Kidney (tissue), 14 donors: ENCODE results near the gene NDC1. TPM values are rescaled to one million over a fixed set of nuclear protein-coding genes. Genes with fewer than 3 reads are reported as not detected.
A peak's percentile ranks its signal among the peaks of the same experiment; 100 is the strongest.
"Not testable (repeated sequence)": the region's sequence is repeated elsewhere in the genome, so short reads cannot be mapped to it uniquely, and the experiment has no call there.

Experiments used
- DNase-seq, 5 donors: peaks; one replicate each; pipeline ENCODE4 v3.0.0-alpha.2; 2013 to 2020
- FAIRE-seq: peaks from 2 replicates; lab custom pipeline; 2012; peaks lifted over from hg19 to GRCh38; lab: Jason Lieb, UNC
- H3K27ac ChIP-seq, 2 donors: one replicate each; pipeline ENCODE4 v1.7.0; 2013; ENCODE audit warnings: low read depth in 2 of 2, low read length in 2 of 2, inconsistent platforms in 1 of 2
- H3K27me3 ChIP-seq: one replicate; pipeline ENCODE4 v1.7.1; 2013; ENCODE audit warnings: low read length, inconsistent platforms; ENCODE audit not compliant: control insufficient read depth, insufficient read depth
- H3K36me3 ChIP-seq, 3 donors: one replicate each; pipeline versions ENCODE4 v1.7.0 to v1.7.1; 2013; ENCODE audit warnings: low read length in 3 of 3, control low read depth in 1 of 3, inconsistent platforms in 1 of 3; ENCODE audit not compliant: insufficient read depth in 3 of 3, control insufficient read depth in 2 of 3
- H3K4me1 ChIP-seq, 3 donors: one replicate each; pipeline versions ENCODE4 v1.7.0 to v1.7.1; 2013; ENCODE audit warnings: low read length in 3 of 3, inconsistent platforms in 1 of 3, low read depth in 1 of 3; ENCODE audit not compliant: control insufficient read depth in 2 of 3, insufficient read depth in 2 of 3
- H3K4me3 ChIP-seq, 3 donors: one replicate each; pipeline versions ENCODE4 v1.7.0 to v1.8.1; 2013; ENCODE audit warnings: low read length in 3 of 3, control low read depth in 1 of 3, inconsistent platforms in 1 of 3
- H3K9ac ChIP-seq, 3 donors: one replicate each; pipeline versions ENCODE4 v1.7.0 to v1.7.1; 2013; ENCODE audit warnings: low read length in 3 of 3, control low read depth in 1 of 3, inconsistent platforms in 1 of 3
- H3K9me3 ChIP-seq, 3 donors: one replicate each; pipeline versions ENCODE4 v1.7.0 to v1.7.1; 2013; ENCODE audit warnings: low read length in 3 of 3, control low read depth in 1 of 3, inconsistent platforms in 1 of 3; ENCODE audit not compliant: control insufficient read depth in 2 of 3, insufficient read depth in 1 of 3
- CTCF ChIP-seq: IDR thresholded peaks from 3 replicates; pipeline ENCODE4 v1.5.1; 2012; ENCODE audit warnings: mild to moderate bottlenecking, moderate library complexity, borderline replicate concordance; ENCODE audit not compliant: insufficient read depth; ENCODE audit errors: extremely low read depth
- intact Hi-C: fragments of 100-400 bp; cut with DNase I; formaldehyde crosslinking; loops from one replicate; pipeline ENCODE4 v1.11.1; 2022
- polyA plus RNA-seq: library from polyadenylated mRNA; stranded (reverse); fragments of 350-450 nt; fragmentation: Illumina TruSeq; extraction: RNeasy Lipid Tissue Mini Kit (QIAGEN cat#74804); gene quantifications from one replicate; pipeline ENCODE4 v1.2.3, GENCODE V29; 2014; ENCODE audit warnings: low read depth, low replicate concordance; ENCODE audit not compliant: insufficient read depth
- total RNA-seq: library from RNA; stranded (reverse); fragmentation: NEBNext Ultra II Directional; extraction: Animal tissue kit (Norgen Biotek cat#: 25700); gene quantifications from one replicate; pipeline ENCODE4 v1.2.1, GENCODE V29; 2021
- donor health status: control.
- donor health status: control.
- donor health status: control.
- donor health status: control.
- donor health status: control.
- donor health status: DM: yes; HTN: yes; CAD: no.
- donor health status: Normal renal cell carcinoma (clear cell type).

The NDC1 gene
- total and polyA plus RNA-seq, 2 donors from 2014 or later, result 5.6 to 8.5 TPM

DNA sequence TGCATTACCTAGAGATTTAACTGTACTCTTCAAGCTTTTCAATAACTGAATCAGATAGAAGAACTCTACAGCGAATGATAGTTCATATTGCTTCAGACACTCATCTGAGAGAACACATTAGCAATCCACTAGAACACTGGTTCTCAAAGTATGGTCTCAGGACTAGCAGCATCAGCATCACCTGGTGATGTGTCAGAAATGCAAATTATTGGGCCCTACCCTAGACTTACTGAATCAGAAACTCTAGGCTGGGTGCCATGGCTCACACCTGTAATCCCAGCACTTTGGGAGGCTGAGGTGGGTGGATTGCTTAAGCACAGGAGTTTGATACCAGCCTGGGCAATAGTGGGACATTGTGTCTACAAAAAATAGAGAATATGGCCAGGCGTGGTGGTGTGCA, 74.2 kb downstream of the NDC1 start:
- no peaks in the 10 kb centered on the region for H3K9me3 ChIP-seq
- intact Hi-C loops, result loop anchor here (10.0 kb wide), 1 partner anchor 479 kb away; no protein-coding TSS in a partner anchor
- no peak overlapping the region for H3K9ac ChIP-seq
- H3K36me3 ChIP-seq, result no peaks in the 10 kb centered on the region
- H3K4me1 ChIP-seq, result no peaks in the 10 kb centered on the region
- no peak overlapping the region for H3K27ac ChIP-seq
- H3K27me3 ChIP-seq, result no peaks in the 10 kb centered on the region
- H3K4me3 ChIP-seq, result no peak overlapping the region
- DNase-seq, result no peak
- TF ChIP-seq CTCF, result no peak
- no peak for FAIRE-seq

GRCh38 chr1:53763461-53763860, 74.6 kb downstream of the NDC1 start:
- no peaks in the 10 kb centered on the region for H3K36me3 ChIP-seq
- H3K27ac ChIP-seq, result no peak overlapping the region
- no peak for FAIRE-seq
- no peak overlapping the region for H3K4me3 ChIP-seq
- H3K4me1 ChIP-seq, result no peaks in the 10 kb centered on the region
- no peak for DNase-seq
- no peak overlapping the region for H3K9ac ChIP-seq
- no peaks in the 10 kb centered on the region for H3K27me3 ChIP-seq
- H3K9me3 ChIP-seq, result no peaks in the 10 kb centered on the region
- TF ChIP-seq CTCF, result no peak
- intact Hi-C loops, result loop anchor here (10.0 kb wide), 1 partner anchor 479 kb away; no protein-coding TSS in a partner anchor

- FAIRE-seq, result not testable (repeated sequence)
These were observed 77.6 kb downstream of the NDC1 start for GRCh38 chr1:53760497-53760896.

DNA sequence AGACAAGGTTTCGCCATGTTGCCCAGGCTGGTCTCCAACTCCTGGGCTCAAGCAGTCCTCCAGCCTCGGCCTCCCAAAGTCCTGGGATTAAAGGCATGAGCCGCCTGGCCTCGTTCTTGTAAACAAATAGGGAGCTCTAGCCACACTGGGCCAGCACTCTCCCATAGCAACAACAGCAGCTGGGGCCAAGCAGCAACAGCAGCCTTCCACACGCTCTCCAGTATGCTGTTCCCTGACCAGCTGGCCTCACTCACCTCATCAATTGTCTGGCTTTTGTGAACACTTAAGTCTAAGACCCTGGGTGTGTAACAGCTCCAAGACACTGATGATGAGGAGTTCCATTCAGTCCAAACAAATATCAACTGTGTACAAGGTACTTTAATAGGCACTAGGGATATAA, 82.2 kb downstream of the NDC1 start:
- no peak for FAIRE-seq
- no peaks in the 10 kb centered on the region for H3K27me3 ChIP-seq
- H3K36me3 ChIP-seq, result no peaks in the 10 kb centered on the region
- no peak overlapping the region for H3K9ac ChIP-seq
- no peak overlapping the region for H3K27ac ChIP-seq
- no peaks in the 10 kb centered on the region for H3K9me3 ChIP-seq
- peak in 1 of 5 donors; percentile 52 for DNase-seq
- TF ChIP-seq CTCF, result no peak
- intact Hi-C loops, result no loop called here
- no peak overlapping the region for H3K4me3 ChIP-seq
- no peaks in the 10 kb centered on the region for H3K4me1 ChIP-seq

More at GRCh38 chr1:53760497-53760896, 77.6 kb downstream of the NDC1 start:
- H3K4me1 ChIP-seq, H3K9me3 ChIP-seq, H3K27me3 ChIP-seq, H3K27ac ChIP-seq, H3K9ac ChIP-seq, H3K36me3 ChIP-seq, H3K4me3 ChIP-seq, DNase-seq: not testable (repeated sequence)
- intact Hi-C loops, result loop anchor here (10.0 kb wide), 1 partner anchor 476 kb away; no protein-coding TSS in a partner anchor
